BLaER1 treated with 17β-estradiol and CSF1 and Interleukin-3, amounts not matched to agents 10 nM and 100 nM (cell line): ENCODE data around the gene UBR1.

Experiments
- H3K27ac ChIP-seq, 11 experiments: shearing (Covaris generic); formaldehyde crosslinking; 2 replicates each; pipeline ENCODE4 v1.8.1; 2022
- H3K27me3 ChIP-seq, 11 experiments: shearing (Covaris generic); formaldehyde crosslinking; 2 replicates each; pipeline ENCODE4 v1.8.1; 2022
- H3K36me3 ChIP-seq, 11 experiments: shearing (Covaris generic); formaldehyde crosslinking; 2 replicates each; pipeline ENCODE4 v1.8.1; 2022
- H3K4me1 ChIP-seq, 10 experiments: shearing (Covaris generic); formaldehyde crosslinking; 2 replicates each; pipeline ENCODE4 v1.8.1; 2022
- H3K4me2 ChIP-seq, 11 experiments: shearing (Covaris generic); formaldehyde crosslinking; 2 replicates each; pipeline ENCODE4 v1.8.1; 2022
- H3K4me3 ChIP-seq, 10 experiments: shearing (Covaris generic); formaldehyde crosslinking; 2 replicates each; pipeline ENCODE4 v1.8.1; 2022
- H3K9ac ChIP-seq, 11 experiments: shearing (Covaris generic); formaldehyde crosslinking; 2 replicates each; pipeline ENCODE4 v1.8.1; 2022
- H3K9me3 ChIP-seq, 11 experiments: shearing (Covaris generic); formaldehyde crosslinking; replicated peaks in 1 of 11; 2 replicates each; pipeline ENCODE4 v1.8.1; 2022
- H4K20me1 ChIP-seq, 11 experiments: shearing (Covaris generic); formaldehyde crosslinking; 2 replicates each; pipeline ENCODE4 v1.8.1; 2022
- Cebpa-rat ChIP-seq, 11 experiments: shearing (Covaris generic); IDR thresholded peaks; 2 replicates each; pipeline ENCODE4 v1.8.1; 2022

UBR1 gene

GRCh38 chr15:43091859-43092258 lies 14.0 kb downstream of the UBR1 start:
- peaks cover 0 to 90% (median 53%) of the 10 kb centered on the region in 11 experiments; a peak in 20 of 22 replicates for H3K36me3 ChIP-seq
- H3K9ac ChIP-seq, result no peak overlapping the region
- H3K9me3 ChIP-seq, result no peaks in the 10 kb centered on the region
- no peak overlapping the region for H3K4me3 ChIP-seq
- no peak overlapping the region for H3K27ac ChIP-seq
- peaks cover 0 to 35% (median 3%) of the 10 kb centered on the region in 10 experiments; a peak in 9 of 20 replicates for H3K4me1 ChIP-seq
- H4K20me1 ChIP-seq, result peaks cover 3 to 91% (median 57%) of the 10 kb centered on the region in 11 experiments; a peak in 17 of 22 replicates
- H3K4me2 ChIP-seq, result no peak overlapping the region
- no peak for TF ChIP-seq Cebpa-rat (IDR thresholded peaks at IDR 0.05)
- no peaks in the 10 kb centered on the region for H3K27me3 ChIP-seq

DNA sequence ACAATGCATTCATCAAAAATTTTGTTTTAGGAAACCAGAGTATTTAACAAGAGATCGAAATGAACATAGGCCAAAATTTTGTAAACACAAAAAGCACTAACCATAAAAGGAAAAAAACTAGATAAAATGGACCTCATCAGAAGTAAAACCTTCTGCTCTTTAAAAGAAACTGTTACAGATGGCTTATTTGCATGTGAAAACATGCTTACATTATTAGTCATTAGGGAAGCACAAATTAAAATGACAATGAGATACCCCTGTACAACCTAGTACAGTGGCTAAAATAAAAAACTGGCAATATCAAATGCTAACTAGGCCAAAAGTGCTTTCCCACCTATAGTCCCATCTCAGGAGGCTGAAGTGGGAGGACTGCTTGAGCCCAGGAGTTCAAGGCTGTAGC lies 19.3 kb downstream of the UBR1 start:
- Histone ChIP-seq H3K36me3 (peaks cover 47 to 90% (median 76%) of the 10 kb centered on the region in 11 experiments; a peak in 21 of 22 replicates), H3K27me3 (no peaks in the 10 kb centered on the region), H3K4me3 (no peak overlapping the region), H3K27ac (no peak overlapping the region), H3K9me3 (no peaks in the 10 kb centered on the region), H4K20me1 (peaks cover 0 to 57% (median 16%) of the 10 kb centered on the region in 11 experiments; a peak in 13 of 22 replicates), H3K4me2 (no peak overlapping the region), H3K4me1 (no peaks in the 10 kb centered on the region), H3K9ac (no peak overlapping the region)
- no peak for TF ChIP-seq Cebpa-rat (IDR thresholded peaks at IDR 0.05)

DNA sequence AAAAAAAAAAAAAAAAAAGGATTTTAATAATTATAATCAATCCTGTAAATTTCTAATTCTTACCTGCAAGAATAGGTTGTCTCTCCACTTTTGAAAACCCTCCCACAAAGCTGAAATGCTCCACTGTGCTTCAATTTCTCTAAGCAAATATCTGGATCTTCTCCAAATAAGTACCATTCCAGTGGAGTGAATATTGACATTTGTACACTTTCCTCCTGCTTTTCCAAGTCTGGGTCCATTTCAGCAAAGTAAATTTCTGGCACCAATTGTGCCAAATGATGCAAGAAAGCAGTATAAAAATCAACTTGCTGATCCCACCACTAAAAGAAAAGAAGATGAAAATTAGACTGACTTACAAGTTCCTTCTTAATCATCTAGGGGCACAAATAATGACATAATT lies 19.9 kb downstream of the UBR1 start:
- Histone ChIP-seq H3K4me3 (no peak overlapping the region), H3K27me3 (no peaks in the 10 kb centered on the region), H3K4me2 (no peak overlapping the region), H4K20me1 (peaks cover 0 to 54% (median 15%) of the 10 kb centered on the region in 11 experiments; a peak in 12 of 22 replicates), H3K9me3 (no peaks in the 10 kb centered on the region), H3K36me3 (peaks cover 53 to 90% (median 76%) of the 10 kb centered on the region in 11 experiments; a peak in 21 of 22 replicates), H3K27ac (no peak overlapping the region), H3K4me1 (no peaks in the 10 kb centered on the region), H3K9ac (no peak overlapping the region)
- TF ChIP-seq Cebpa-rat (IDR thresholded peaks at IDR 0.05), result no peak

- H3K27me3 ChIP-seq, result no peaks in the 10 kb centered on the region
- H3K27ac ChIP-seq, result no peak overlapping the region
- H3K36me3 ChIP-seq, result peaks cover 75 to 98% (median 88%) of the 10 kb centered on the region in 11 experiments
- no peak overlapping the region for H3K4me3 ChIP-seq
- peaks cover 0 to 7% (median 0%) of the 10 kb centered on the region in 11 experiments; a peak in 1 of 22 replicates for H3K9me3 ChIP-seq
- H3K4me2 ChIP-seq, result no peak overlapping the region
- peaks cover 0 to 23% (median 8%) of the 10 kb centered on the region in 11 experiments; a peak in 10 of 22 replicates for H4K20me1 ChIP-seq
- H3K9ac ChIP-seq, result no peak overlapping the region
- no peak for TF ChIP-seq Cebpa-rat (IDR thresholded peaks at IDR 0.05)
- H3K4me1 ChIP-seq, result no peaks in the 10 kb centered on the region
These were observed 23.3 kb downstream of the UBR1 start for GRCh38 chr15:43082509-43082908.

GRCh38 chr15:43081283-43081682 lies 24.6 kb downstream of the UBR1 start:
- no peaks in the 10 kb centered on the region for H3K4me1 ChIP-seq
- no peak overlapping the region for H3K27ac ChIP-seq
- H3K4me3 ChIP-seq, result no peak overlapping the region
- H3K36me3 ChIP-seq, result peaks cover 75 to 87% (median 81%) of the 10 kb centered on the region in 11 experiments
- H3K27me3 ChIP-seq, result no peaks in the 10 kb centered on the region
- no peak overlapping the region for H3K4me2 ChIP-seq
- H4K20me1 ChIP-seq, result peaks cover 0 to 12% (median 0%) of the 10 kb centered on the region in 11 experiments; a peak in 6 of 22 replicates
- peaks cover 0 to 7% (median 0%) of the 10 kb centered on the region in 11 experiments; a peak in 1 of 22 replicates for H3K9me3 ChIP-seq
- no peak for TF ChIP-seq Cebpa-rat (IDR thresholded peaks at IDR 0.05)
- H3K9ac ChIP-seq, result no peak overlapping the region

DNA sequence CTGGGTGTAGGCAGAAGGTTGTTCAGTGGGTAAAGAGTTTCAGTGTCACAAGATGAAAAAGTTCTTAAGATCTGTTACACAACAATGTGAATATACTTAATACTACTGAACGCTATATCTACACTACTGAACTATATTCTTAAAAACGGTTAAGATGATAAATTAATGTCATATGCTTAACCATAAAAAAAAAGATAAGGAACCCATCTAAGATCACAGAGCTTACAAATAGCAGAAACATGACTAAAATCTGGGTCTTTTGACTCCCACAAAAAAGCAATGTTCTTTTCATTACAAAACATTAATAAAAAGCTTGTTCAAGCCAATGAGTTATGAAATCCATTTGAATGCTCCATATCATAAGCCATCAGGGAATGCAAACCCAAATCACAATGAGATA lies 34.4 kb downstream of the UBR1 start:
- H3K4me3 ChIP-seq, result no peak overlapping the region
- TF ChIP-seq Cebpa-rat (IDR thresholded peaks at IDR 0.05), result no peak
- no peaks in the 10 kb centered on the region for H3K27me3 ChIP-seq
- no peak overlapping the region for H3K4me2 ChIP-seq
- no peak overlapping the region for H3K9ac ChIP-seq
- no peaks in the 10 kb centered on the region for H3K9me3 ChIP-seq
- H3K4me1 ChIP-seq, result no peaks in the 10 kb centered on the region
- peaks cover 0 to 4% (median 0%) of the 10 kb centered on the region in 11 experiments; a peak in 1 of 22 replicates for H4K20me1 ChIP-seq
- H3K27ac ChIP-seq, result no peak overlapping the region
- H3K36me3 ChIP-seq, result peaks cover 79 to 89% (median 86%) of the 10 kb centered on the region in 11 experiments

- H3K4me3 ChIP-seq, result no peak overlapping the region
- H3K9ac ChIP-seq, result no peak overlapping the region
- H3K9me3 ChIP-seq, result no peaks in the 10 kb centered on the region
- peaks cover 85 to 94% (median 92%) of the 10 kb centered on the region in 11 experiments for H3K36me3 ChIP-seq
- H3K4me1 ChIP-seq, result no peaks in the 10 kb centered on the region
- H4K20me1 ChIP-seq, result peaks cover 0 to 4% (median 0%) of the 10 kb centered on the region in 11 experiments; a peak in 1 of 22 replicates
- no peaks in the 10 kb centered on the region for H3K27me3 ChIP-seq
- no peak overlapping the region for H3K4me2 ChIP-seq
- no peak for TF ChIP-seq Cebpa-rat (IDR thresholded peaks at IDR 0.05)
- no peak overlapping the region for H3K27ac ChIP-seq
These were observed 34.9 kb downstream of the UBR1 start for GRCh38 chr15:43070893-43071292.

DNA sequence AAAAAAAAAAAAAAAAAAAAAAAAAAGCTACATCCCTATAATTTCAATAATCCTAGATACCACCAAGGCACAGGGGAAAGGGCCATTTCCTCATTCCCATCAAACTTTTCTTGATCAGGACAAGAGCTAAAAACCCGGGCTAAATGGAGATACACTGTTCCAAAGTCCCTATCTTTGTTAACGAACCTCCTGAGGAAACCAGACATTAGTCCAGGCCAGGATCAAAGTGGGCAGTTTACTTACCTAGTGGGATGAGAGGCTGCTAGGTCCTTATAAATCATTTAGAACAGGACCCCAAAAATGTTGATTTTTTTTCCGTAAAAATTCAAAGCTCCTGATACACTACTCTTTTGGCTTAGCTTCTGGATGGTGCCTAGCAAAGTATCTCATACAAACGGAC lies 35.6 kb downstream of the UBR1 start:
- H3K9ac ChIP-seq, result no peak overlapping the region
- peaks cover 91 to 100% (median 98%) of the 10 kb centered on the region in 11 experiments for H3K36me3 ChIP-seq
- H3K9me3 ChIP-seq, result no peaks in the 10 kb centered on the region
- no peaks in the 10 kb centered on the region for H3K4me1 ChIP-seq
- H3K4me3 ChIP-seq, result no peak overlapping the region
- H3K27ac ChIP-seq, result no peak overlapping the region
- H3K4me2 ChIP-seq, result no peak overlapping the region
- no peaks in the 10 kb centered on the region for H3K27me3 ChIP-seq
- no peak for TF ChIP-seq Cebpa-rat (IDR thresholded peaks at IDR 0.05)
- peaks cover 0 to 4% (median 0%) of the 10 kb centered on the region in 11 experiments; a peak in 1 of 22 replicates for H4K20me1 ChIP-seq

DNA sequence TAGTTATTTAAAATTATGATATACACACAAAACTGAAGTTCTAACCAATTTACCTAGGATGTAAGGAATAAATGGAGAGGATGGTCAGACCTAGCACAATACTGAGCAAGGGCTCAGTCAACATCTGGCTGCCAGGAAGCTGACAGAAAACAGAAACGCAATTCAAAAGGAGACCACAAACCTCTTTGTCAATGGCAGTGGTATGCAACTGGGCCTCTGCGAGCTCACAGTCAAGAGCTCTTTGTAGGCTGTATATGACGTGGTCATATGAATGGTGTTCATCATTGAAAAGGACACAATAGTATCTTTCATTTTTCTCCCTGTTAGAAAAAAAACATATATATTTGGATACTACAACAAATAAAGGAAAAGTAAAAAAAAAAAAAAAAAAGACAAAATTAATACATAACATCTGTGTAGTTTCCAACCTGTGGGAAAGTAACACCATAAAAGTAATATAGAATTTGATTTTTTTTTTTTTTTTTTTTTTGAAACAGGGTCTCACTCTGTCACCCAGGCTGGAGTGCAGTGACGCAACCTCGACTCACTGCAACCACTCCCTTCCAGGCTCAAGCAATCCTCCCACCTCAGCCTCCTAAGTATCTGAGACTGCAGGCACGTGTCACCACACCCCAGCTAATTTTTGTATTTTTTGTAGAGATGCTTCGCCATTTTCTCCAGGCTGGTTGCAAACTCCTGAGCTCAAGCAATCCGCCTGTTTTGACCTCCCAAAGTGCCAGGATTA lies 37.9 kb downstream of the UBR1 start:
- H3K9ac ChIP-seq, result no peak overlapping the region
- no peak overlapping the region for H3K4me2 ChIP-seq
- peaks cover 0 to 7% (median 0%) of the 10 kb centered on the region in 11 experiments; a peak in 1 of 22 replicates for H4K20me1 ChIP-seq
- H3K9me3 ChIP-seq, result no peaks in the 10 kb centered on the region
- H3K4me1 ChIP-seq, result no peaks in the 10 kb centered on the region
- no peak for TF ChIP-seq Cebpa-rat (IDR thresholded peaks at IDR 0.05)
- H3K4me3 ChIP-seq, result no peak overlapping the region
- H3K36me3 ChIP-seq, result peaks cover 92 to 100% (median 98%) of the 10 kb centered on the region in 11 experiments
- H3K27me3 ChIP-seq, result no peaks in the 10 kb centered on the region
- H3K27ac ChIP-seq, result no peak overlapping the region
